Astrocyte (in vitro differentiated cells and primary cell): ENCODE measurements around the gene CDKAL1. TPM values are rescaled to one million over a fixed set of nuclear protein-coding genes. Genes with fewer than 3 reads are reported as not detected.

Experiments
- DNase-seq: peaks from one replicate; pipeline ENCODE4 v3.0.0-alpha.2; 2010; ENCODE audit warnings: low read depth
- FAIRE-seq: peaks from 2 replicates; lab custom pipeline; 2011; peaks lifted over from hg19 to GRCh38; lab: Jason Lieb, UNC
- H2AFZ ChIP-seq: 2 replicates; pipeline ENCODE4 v1.6.0; 2012; ENCODE audit warnings: low read depth, low read length, inconsistent platforms
- H3K27ac ChIP-seq: 2 replicates; pipeline ENCODE4 v1.5.1; 2011; ENCODE audit warnings: low read depth, low read length, inconsistent platforms
- H3K27me3 ChIP-seq: 2 replicates; pipeline ENCODE4 v1.6.0; 2011; ENCODE audit warnings: low read length, inconsistent platforms; ENCODE audit not compliant: insufficient read depth
- H3K36me3 ChIP-seq: 2 replicates; pipeline ENCODE4 v1.5.1; 2011; ENCODE audit warnings: low read length, inconsistent platforms; ENCODE audit not compliant: insufficient read depth
- H3K4me1 ChIP-seq: 2 replicates; pipeline ENCODE4 v1.5.1; 2011; ENCODE audit warnings: low read length, inconsistent platforms; ENCODE audit not compliant: insufficient read depth
- H3K4me2 ChIP-seq: 2 replicates; pipeline ENCODE4 v1.6.0; 2012; ENCODE audit warnings: low read length, inconsistent platforms
- H3K4me3 ChIP-seq: 2 replicates; pipeline ENCODE4 v1.5.1; 2011; ENCODE audit warnings: low read depth, mild to moderate bottlenecking, low read length, inconsistent platforms; ENCODE audit not compliant: insufficient read depth
- H3K79me2 ChIP-seq: 2 replicates; pipeline ENCODE4 v1.6.0; 2012; ENCODE audit warnings: mild to moderate bottlenecking, low read length, inconsistent platforms; ENCODE audit not compliant: insufficient read depth
- H3K9ac ChIP-seq: 2 replicates; pipeline ENCODE4 v1.6.0; 2012; ENCODE audit warnings: mild to moderate bottlenecking, low read length, inconsistent platforms
- H3K9me3 ChIP-seq: 2 replicates; pipeline ENCODE4 v1.5.1; 2012; ENCODE audit warnings: low read depth, mild to moderate bottlenecking, low read length, inconsistent platforms; ENCODE audit not compliant: insufficient read depth
- H4K20me1 ChIP-seq: 2 replicates; pipeline ENCODE4 v1.6.0; 2012; ENCODE audit warnings: low read length, inconsistent platforms; ENCODE audit not compliant: insufficient read depth
- H3K27ac Mint-ChIP-seq: one replicate; pipeline ENCODE4 v1.8.0; 2021; ENCODE audit warnings: mild to moderate bottlenecking, mixed read lengths; ENCODE audit not compliant: unreplicated experiment
- H3K27me3 Mint-ChIP-seq: one replicate; pipeline ENCODE4 v1.8.0; 2021; ENCODE audit warnings: low read depth, mixed read lengths; ENCODE audit not compliant: unreplicated experiment
- H3K36me3 Mint-ChIP-seq: one replicate; pipeline ENCODE4 v1.8.0; 2021; ENCODE audit warnings: low read depth, mixed read lengths; ENCODE audit not compliant: unreplicated experiment
- H3K4me1 Mint-ChIP-seq: one replicate; pipeline ENCODE4 v1.8.0; 2021; ENCODE audit warnings: low read depth, mixed read lengths; ENCODE audit not compliant: unreplicated experiment
- H3K4me3 Mint-ChIP-seq: one replicate; pipeline ENCODE4 v1.8.0; 2021; ENCODE audit warnings: mild to moderate bottlenecking, moderate library complexity, mixed read lengths; ENCODE audit not compliant: unreplicated experiment
- H3K9me3 Mint-ChIP-seq: one replicate; pipeline ENCODE4 v1.8.0; 2021; ENCODE audit warnings: mild to moderate bottlenecking, mixed read lengths; ENCODE audit not compliant: unreplicated experiment
- EZH2 ChIP-seq: IDR thresholded peaks from 2 replicates; pipeline ENCODE4 v1.6.1; 2012; ENCODE audit warnings: mild to moderate bottlenecking, low read length, inconsistent platforms; ENCODE audit not compliant: insufficient read depth
- total RNA-seq: library from RNA; stranded (reverse); gene quantifications from 2 replicates; pipeline ENCODE4 v1.2.1, GENCODE V29; 2021
- TF ChIP-seq, protein P1 (sequence below): IDR thresholded peaks from 2 replicates; pipeline ENCODE4 v1.5.1; 2011; ENCODE audit warnings: low read depth, mild to moderate bottlenecking, inconsistent platforms, low read length, moderate library complexity; ENCODE audit not compliant: insufficient read depth

Gene CDKAL1
- total RNA-seq, 1 donor from 2014 or later = 13.7 TPM

DNA sequence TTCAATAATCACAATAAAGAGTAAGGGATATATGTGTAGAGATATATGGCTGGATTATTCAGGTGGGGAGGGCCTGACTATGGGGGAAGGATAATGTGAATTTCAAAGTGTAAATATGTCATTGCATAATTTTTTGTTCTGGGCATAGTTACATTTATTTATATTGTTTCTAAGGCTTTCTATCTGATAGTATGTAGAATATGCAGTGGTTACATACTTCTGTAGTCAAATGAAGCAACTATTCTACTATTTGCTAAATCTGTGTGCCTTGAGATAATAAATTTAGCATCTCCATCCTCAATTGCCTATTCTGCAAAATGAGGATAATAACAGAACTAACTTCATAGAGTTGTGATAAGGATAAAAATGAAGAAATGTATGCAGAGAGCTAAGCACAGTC, 359.2 kb downstream of the CDKAL1 start:
- Histone ChIP-seq H3K4me3 (no peak overlapping the region), H3K9ac (no peak overlapping the region), H4K20me1 (no peaks in the 10 kb centered on the region), H3K27ac (no peak overlapping the region), H3K4me2 (no peak overlapping the region), H3K27me3 (no peaks in the 10 kb centered on the region), H3K9me3 (no peaks in the 10 kb centered on the region), H3K36me3 (no peaks in the 10 kb centered on the region), H3K4me1 (no peaks in the 10 kb centered on the region), H2AFZ (no peak overlapping the region), H3K79me2 (no peaks in the 10 kb centered on the region)
- H3K36me3 Mint-ChIP-seq = no peaks in the 10 kb centered on the region
- H3K9me3 Mint-ChIP-seq = peaks cover 2% of the 10 kb centered on the region
- DNase-seq (no peak), FAIRE-seq (no peak)
- no peak overlapping the region for H3K4me3 Mint-ChIP-seq
- peaks cover 5% of the 10 kb centered on the region for H3K4me1 Mint-ChIP-seq
- no peaks in the 10 kb centered on the region for H3K27me3 Mint-ChIP-seq
- TF ChIP-seq, protein P1, sequence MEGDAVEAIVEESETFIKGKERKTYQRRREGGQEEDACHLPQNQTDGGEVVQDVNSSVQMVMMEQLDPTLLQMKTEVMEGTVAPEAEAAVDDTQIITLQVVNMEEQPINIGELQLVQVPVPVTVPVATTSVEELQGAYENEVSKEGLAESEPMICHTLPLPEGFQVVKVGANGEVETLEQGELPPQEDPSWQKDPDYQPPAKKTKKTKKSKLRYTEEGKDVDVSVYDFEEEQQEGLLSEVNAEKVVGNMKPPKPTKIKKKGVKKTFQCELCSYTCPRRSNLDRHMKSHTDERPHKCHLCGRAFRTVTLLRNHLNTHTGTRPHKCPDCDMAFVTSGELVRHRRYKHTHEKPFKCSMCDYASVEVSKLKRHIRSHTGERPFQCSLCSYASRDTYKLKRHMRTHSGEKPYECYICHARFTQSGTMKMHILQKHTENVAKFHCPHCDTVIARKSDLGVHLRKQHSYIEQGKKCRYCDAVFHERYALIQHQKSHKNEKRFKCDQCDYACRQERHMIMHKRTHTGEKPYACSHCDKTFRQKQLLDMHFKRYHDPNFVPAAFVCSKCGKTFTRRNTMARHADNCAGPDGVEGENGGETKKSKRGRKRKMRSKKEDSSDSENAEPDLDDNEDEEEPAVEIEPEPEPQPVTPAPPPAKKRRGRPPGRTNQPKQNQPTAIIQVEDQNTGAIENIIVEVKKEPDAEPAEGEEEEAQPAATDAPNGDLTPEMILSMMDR = no peak
- no peak for TF ChIP-seq EZH2
- no peak overlapping the region for H3K27ac Mint-ChIP-seq

DNA sequence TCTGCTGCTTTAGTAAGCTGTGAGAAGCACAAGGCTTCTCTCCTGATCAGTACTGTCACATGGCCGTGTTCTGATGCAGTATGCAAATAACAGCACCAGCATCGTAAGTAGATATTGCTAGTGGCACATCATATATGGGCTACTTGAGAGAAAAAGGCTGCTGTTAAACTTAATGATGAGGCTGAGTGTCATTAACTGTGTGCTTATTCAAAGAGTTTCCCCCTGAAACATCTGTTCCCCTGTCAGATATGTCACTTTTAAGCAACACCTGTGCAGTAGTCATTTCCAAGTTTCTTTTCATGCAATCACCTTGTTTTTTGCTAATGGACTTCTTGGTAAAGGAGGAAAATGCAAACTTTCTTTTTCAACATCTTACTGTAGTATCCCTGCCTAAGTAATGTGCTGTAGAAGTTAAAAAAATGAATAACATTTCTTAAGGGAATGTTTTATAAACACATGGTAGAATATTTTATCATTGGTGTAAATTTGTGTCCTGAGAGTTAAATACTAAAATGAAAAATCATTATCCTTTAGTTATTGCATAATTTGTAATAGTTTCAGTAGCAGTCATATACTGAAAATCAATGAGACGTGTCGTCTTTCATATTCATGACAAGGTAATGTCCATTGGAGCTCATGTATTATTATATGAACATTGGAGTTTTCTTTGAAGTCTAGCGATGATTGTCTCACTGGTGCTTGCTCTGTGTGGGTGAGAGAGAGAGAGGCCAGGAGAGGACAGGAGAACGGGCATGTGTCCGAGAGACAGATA, 366.3 kb downstream of the CDKAL1 start:
- Histone ChIP-seq H3K4me2 (no peak overlapping the region), H3K4me3 (no peak overlapping the region), H4K20me1 (no peaks in the 10 kb centered on the region), H3K4me1 (no peaks in the 10 kb centered on the region), H3K36me3 (no peaks in the 10 kb centered on the region), H3K27me3 (no peaks in the 10 kb centered on the region), H2AFZ (no peak overlapping the region), H3K9ac (no peak overlapping the region), H3K9me3 (no peaks in the 10 kb centered on the region), H3K79me2 (no peaks in the 10 kb centered on the region), H3K27ac (no peak overlapping the region)
- no peak for DNase-seq
- Mint-ChIP-seq H3K36me3 (peaks cover 4% of the 10 kb centered on the region), H3K4me3 (no peak overlapping the region), H3K27ac (no peak overlapping the region), H3K4me1 (peaks cover 5% of the 10 kb centered on the region), H3K27me3 (no peaks in the 10 kb centered on the region), H3K9me3 (peaks cover 3% of the 10 kb centered on the region)
- FAIRE-seq = no peak
- TF ChIP-seq EZH2 = no peak
- TF ChIP-seq, protein P1 = no peak

- peaks cover 3% of the 10 kb centered on the region for H3K9me3 Mint-ChIP-seq
- no peak overlapping the region for H3K4me3 Mint-ChIP-seq
- no peaks in the 10 kb centered on the region for H3K4me1 ChIP-seq
- no peak overlapping the region for H3K27ac ChIP-seq
- H3K4me3 ChIP-seq = no peak overlapping the region
- H3K36me3 ChIP-seq = no peaks in the 10 kb centered on the region
- H3K79me2 ChIP-seq = no peaks in the 10 kb centered on the region
- no peak for DNase-seq
- H3K9ac ChIP-seq = no peak overlapping the region
- peaks cover 4% of the 10 kb centered on the region for H3K36me3 Mint-ChIP-seq
- no peak overlapping the region for H3K27ac Mint-ChIP-seq
- H2AFZ ChIP-seq = no peak overlapping the region
- H3K4me2 ChIP-seq = no peak overlapping the region
- no peaks in the 10 kb centered on the region for H3K27me3 Mint-ChIP-seq
- no peaks in the 10 kb centered on the region for H3K4me1 Mint-ChIP-seq
- TF ChIP-seq, protein P1 = no peak
- no peak for TF ChIP-seq EZH2
- no peaks in the 10 kb centered on the region for H3K9me3 ChIP-seq
- H3K27me3 ChIP-seq = no peaks in the 10 kb centered on the region
- H4K20me1 ChIP-seq = no peaks in the 10 kb centered on the region
- FAIRE-seq = no peak
These were observed 371.1 kb downstream of the CDKAL1 start for GRCh38 chr6:20905377-20905776.
